Measurements from ENCODE around the gene ADGRF3. TPM values are rescaled to one million over a fixed set of nuclear protein-coding genes. Genes with fewer than 3 reads are reported as not detected.

Gene ADGRF3
- total RNA-seq, 1 experiment from 2014 or later, result not detected

GRCh38 chr2:26366957-26367356 lies 20.4 kb upstream of the ADGRF3 start (continued):
- no peak for TF ChIP-seq ZBTB33 (IDR thresholded peaks at IDR 0.05; ENCODE audit: extremely low read depth, insufficient replicate concordance, low read length)
- TF ChIP-seq JUND (IDR thresholded peaks at IDR 0.05), result no peak
- no peak for TF ChIP-seq CEBPB (IDR thresholded peaks at IDR 0.05; ENCODE audit: low read depth)
- no peak for TF ChIP-seq POLR2A (IDR thresholded peaks at IDR 0.05; ENCODE audit: borderline replicate concordance, extremely low read depth, insufficient read depth, insufficient read length)
- TF ChIP-seq ATF3 (IDR thresholded peaks at IDR 0.05), result no peak
- TF ChIP-seq POLR2AphosphoS5 (IDR thresholded peaks at IDR 0.05; ENCODE audit: low read depth, low read length), result no peak
- TF ChIP-seq REST (IDR thresholded peaks at IDR 0.05; ENCODE audit: low read depth), result no peak
- no peak for TF ChIP-seq SP1 (IDR thresholded peaks at IDR 0.05; ENCODE audit: low read depth)

GRCh38 chr2:26364669-26365068 lies 18.1 kb upstream of the ADGRF3 start:
- H2AFZ ChIP-seq (ENCODE audit: low read depth, low read length, poor library complexity, severe bottlenecking), result no peak overlapping the region

More at GRCh38 chr2:26364669-26365068, 18.1 kb upstream of the ADGRF3 start:
- no peak overlapping the region for H3K9ac ChIP-seq (ENCODE audit: low read length)
- peaks cover 1% of the 10 kb centered on the region; the same call in 1 of the 2 replicates for H4K20me1 ChIP-seq (ENCODE audit: insufficient read depth)
- intact Hi-C loops (cut with micrococcal nuclease), result no loop called here
- POLR2A ChIA-PET, result no interaction called here
- H3K27ac ChIP-seq (ENCODE audit: low read depth, low read length), result no peak overlapping the region
- no peaks in the 10 kb centered on the region for H3K9me3 ChIP-seq (ENCODE audit: control insufficient read depth in 1 of 2, insufficient read depth in 1 of 2, low read depth in 1 of 2, low read length in 2 of 2)
- no peaks in the 10 kb centered on the region for H3K27me3 ChIP-seq (ENCODE audit: insufficient read depth, low read length)
- ATAC-seq, result no peak
- DNase-seq (ENCODE audit: low read depth, low spot score), result no peak
- TF ChIP-seq RAD21 (IDR thresholded peaks at IDR 0.05; ENCODE audit: low read depth) (no peak), SRF (IDR thresholded peaks at IDR 0.05; ENCODE audit: low read depth) (no peak), SIN3A (IDR thresholded peaks at IDR 0.05; ENCODE audit: low read depth) (no peak)
- no peak overlapping the region for H3K4me3 ChIP-seq (replicated peaks in 1 of 2; ENCODE audit: low read depth in 1 of 2, low read length in 2 of 2)
- H3K79me2 ChIP-seq (ENCODE audit: insufficient read depth, low read length), result peaks cover 77% of the 10 kb centered on the region
- H3K9me2 ChIP-seq (ENCODE audit: insufficient read depth), result no peaks in the 10 kb centered on the region
- H3K4me1 ChIP-seq (ENCODE audit: control insufficient read depth in 1 of 2, insufficient read depth in 2 of 2, low read length in 2 of 2), result peaks cover 0 to 11% of the 10 kb centered on the region in 2 experiments; a peak in 2 of 4 replicates
- peaks cover 7 to 20% of the 10 kb centered on the region in 2 experiments; a peak in 3 of 4 replicates for H3K36me3 ChIP-seq (ENCODE audit: control insufficient read depth in 1 of 2, insufficient read depth in 2 of 2, low read length in 2 of 2)
- RAD21 ChIA-PET (ENCODE audit: low non-redundant PET in 1 of 2, low total read pairs in 2 of 2, uncharacterized antibody in 2 of 2, unreplicated experiment in 2 of 2), result no interaction called here
- BruUV-seq (replicated peaks), result no TSS peak
- CTCF ChIA-PET, result no interaction called here
- no peak overlapping the region for H3K4me2 ChIP-seq (ENCODE audit: low read length)
